SK-N-SH (cell line): Measurements from ENCODE around the gene CELF2.

Experiments
- CTCF ChIP-seq: fragments of 200-600 bp; sonication (generic); IDR thresholded peaks from 2 replicates; pipeline ENCODE4 v1.6.1; 2017; ENCODE audit warnings: antibody characterized with exemption, mild to moderate bottlenecking, moderate library complexity
- EZH2phosphoT487 ChIP-seq: fragments of 200-600 bp; sonication (generic); IDR thresholded peaks from 2 replicates; pipeline ENCODE4 v1.6.1; 2017; ENCODE audit warnings: low read depth, mixed run types, mild to moderate bottlenecking, antibody characterized with exemption, moderate library complexity, borderline replicate concordance
- FOXJ3 ChIP-seq: sonication (generic); formaldehyde crosslinking; IDR thresholded peaks from 2 replicates; pipeline ENCODE4 v1.5.1; 2020; ENCODE audit warnings: mild to moderate bottlenecking, missing genetic modification reagents
- RXRA ChIP-seq: IDR thresholded peaks from 2 replicates; pipeline ENCODE4 v1.4.0; 2012; ENCODE audit warnings: low read depth, mild to moderate bottlenecking, borderline replicate concordance

- TF ChIP-seq FOXJ3 (CRISPR knock-in tag) (no peak), RXRA (no peak), CTCF (no peak), EZH2phosphoT487 (no peak)
These were observed 57.0 kb downstream of the CELF2 start for GRCh38 chr10:11074536-11075267.
